UCSD-AML1 (cell line): ENCODE results near the gene BET1L.
"Not testable (repeated sequence)": the region's sequence is repeated elsewhere in the genome, so short reads cannot be mapped to it uniquely, and the experiment has no call there.

ENCODE experiments used
- DNase-seq: peaks from one replicate; lab custom pipeline; 2025; ENCODE audit not compliant: unreplicated experiment; lab: John Stamatoyannopoulos, UW

The BET1L gene

DNA sequence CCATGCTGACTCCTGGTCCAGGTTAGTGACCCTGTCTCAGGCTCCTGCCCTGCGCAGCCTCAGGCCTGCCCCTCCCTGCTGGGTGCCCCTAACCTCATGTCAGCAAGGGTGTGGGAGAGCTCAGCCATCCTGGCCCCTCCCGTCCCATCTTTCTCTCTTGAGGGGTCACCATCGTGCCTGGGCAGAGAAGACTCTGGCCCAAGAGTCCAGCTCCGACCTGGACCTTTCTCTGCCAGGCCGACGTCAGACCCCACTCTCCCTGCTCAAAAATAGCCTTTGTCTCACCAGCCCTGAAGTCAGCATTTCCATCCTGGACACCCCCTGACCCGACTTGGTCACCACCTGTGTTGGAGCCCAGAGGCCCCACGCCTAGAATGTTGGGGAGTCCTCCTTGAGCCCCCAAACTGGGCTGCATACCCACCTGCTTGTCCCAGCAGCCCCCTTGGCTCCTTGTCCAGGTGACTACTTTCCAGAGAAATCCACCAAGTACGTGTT, 9.4 kb downstream of the BET1L start:
- no peak for DNase-seq

DNA sequence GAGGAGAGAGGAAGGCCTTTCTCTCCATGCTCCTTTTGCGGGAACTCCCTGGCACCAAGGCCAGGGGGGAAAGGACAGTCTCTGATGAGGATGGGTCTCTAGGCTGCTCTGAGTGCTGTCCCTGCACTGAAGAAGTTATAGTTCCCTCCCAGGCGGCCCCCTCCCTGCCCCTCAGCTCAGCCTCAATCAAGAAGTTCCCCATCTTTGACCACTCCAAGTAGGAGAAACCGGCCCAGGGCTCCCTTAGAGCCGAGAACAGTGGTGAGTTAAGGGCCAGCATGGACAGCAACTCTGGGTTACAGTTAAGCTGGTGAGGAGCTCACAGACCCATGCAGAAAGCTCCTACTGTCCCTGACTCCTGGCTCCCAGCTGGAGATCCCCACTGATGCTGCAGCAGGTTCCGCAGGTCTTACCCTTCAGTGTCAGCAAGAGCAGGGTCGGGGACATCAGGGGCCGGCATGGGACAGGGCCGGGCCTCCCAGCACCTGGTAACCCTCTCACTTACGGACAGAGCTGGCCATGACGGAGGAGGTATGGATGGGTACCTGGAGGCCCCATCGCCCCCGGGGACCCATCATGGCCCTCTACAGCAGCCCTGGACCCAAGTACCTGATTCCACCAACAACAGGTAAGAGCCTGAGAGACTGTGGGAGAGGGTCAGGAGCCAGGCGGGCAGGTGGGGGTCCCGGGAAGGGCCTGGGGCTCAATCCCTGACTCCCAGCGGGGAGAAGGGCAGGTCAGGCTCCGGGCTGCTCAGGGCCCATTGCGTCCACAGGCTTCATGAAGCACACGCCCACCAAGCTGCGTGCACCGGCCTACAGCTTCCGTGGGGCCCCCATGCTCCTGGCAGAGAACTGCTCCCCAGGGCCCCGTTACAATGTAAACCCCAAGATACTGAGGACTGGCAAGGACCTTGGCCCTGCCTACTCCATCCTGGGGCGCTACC, 10.1 kb downstream of the BET1L start:
- DNase-seq = no peak

DNA sequence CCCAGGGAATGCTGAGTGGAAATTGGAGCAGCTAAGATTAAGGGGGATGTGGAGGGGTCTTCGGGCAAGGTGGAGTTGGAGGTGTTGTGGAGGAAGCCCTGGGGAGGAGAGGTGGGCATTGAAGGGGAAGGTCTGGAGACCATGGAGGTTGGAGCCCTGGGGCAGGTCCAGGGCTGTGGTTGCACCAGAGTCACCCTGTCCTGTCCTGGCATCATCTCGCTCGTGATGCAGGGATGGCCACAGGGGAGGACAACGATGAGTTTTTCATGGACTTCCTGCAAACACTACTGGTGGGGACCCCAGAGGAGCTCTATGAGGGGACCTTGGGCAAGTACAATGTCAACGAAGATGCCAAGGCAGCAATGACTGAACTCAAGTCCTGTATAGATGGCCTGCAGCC, 13.7 kb downstream of the BET1L start:
- DNase-seq = not testable (repeated sequence)

DNA sequence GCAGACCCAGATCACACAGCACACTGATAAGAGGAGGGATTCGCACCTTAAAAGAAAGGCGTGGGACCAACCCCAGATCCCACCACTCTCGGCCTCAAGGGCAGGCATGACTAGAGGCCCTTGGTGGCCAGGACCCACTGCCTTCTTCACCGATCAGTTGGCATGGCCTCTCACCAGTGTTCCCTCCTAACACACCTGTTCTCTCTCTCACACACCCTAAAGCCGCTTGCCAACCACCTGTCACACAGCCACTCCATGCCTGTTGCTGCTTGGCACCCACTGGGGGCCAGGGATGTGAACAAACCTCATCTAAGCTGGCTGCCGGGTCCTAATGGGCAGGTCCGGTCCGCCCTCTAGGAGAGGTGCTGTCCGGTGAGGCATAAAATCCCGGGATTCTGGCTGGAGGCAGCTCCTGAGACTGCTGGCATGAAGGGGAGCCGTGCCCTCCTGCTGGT, 14.5 kb downstream of the BET1L start, which contains the start of gene SCGB1C1:
Gene SCGB1C1 (plus strand): TSS at position 405 of the 455 bp plus-strand sequence. CDS start 22 bp downstream, at position 427.
- not testable (repeated sequence) for DNase-seq

DNA sequence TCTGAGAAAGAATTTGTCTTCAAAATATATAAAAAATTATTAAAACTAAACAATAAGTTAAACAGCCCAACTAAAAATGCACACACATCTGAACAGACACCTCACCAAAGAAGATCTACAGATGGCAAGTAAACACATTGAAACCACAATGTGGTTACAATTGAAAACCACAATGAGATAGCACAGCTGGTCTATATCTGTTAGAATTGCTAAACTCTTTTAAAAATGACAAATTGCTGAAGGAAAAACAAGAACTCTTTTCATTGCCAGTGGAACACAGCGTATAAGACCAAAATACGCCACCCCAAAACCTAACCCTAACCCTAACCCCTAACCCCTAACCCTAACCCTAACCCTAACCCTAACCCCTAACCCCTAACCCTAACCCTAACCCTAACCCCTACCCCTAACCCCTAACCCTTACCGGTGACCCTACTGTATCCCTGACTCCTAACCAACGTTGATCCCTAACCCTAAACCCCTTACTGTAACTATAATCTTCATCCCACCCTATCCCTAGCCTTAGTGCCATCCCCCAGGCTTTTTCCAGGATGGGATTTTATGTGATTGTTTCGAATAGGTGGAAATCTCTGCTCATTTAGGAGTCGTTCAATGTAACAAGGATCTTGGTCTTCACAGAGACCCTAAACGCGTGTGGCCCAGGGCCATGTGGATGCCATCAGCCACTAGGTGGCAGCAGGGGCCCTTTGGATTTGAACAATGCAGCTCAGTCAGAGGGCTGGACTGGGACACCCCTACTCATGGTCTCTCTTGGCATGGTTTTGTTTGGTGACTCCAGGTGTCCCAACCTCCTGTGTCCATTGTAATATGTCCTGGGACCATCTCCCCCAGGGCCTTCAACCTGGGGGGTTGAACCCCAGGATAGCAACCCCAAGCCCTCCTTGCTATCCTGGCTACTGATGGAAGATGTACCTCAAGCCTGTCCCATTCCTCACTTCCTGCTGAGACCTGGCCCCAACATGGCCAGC, 15.4 kb downstream of the BET1L start:
- not testable (repeated sequence) for DNase-seq

DNA sequence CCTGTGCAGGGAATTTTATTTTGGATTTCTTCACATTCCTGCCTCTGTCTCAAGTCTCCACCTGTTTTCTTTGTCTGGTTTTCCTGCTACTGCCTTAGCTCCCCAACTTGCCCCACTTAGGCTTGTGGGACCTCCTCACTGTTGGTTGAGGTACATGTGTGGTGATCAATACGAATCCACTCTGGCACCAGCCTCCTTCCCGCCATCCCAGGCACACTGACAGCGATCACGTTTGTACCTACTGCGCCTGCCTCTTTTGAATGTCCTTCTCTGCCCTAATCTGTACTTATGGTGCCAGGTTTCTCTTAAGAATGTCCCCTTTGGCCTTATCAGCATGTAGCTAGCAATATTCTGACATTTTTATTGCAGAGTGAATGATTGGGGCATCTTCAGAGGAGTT, 16.7 kb downstream of the BET1L start:
- DNase-seq = not testable (repeated sequence)

DNA sequence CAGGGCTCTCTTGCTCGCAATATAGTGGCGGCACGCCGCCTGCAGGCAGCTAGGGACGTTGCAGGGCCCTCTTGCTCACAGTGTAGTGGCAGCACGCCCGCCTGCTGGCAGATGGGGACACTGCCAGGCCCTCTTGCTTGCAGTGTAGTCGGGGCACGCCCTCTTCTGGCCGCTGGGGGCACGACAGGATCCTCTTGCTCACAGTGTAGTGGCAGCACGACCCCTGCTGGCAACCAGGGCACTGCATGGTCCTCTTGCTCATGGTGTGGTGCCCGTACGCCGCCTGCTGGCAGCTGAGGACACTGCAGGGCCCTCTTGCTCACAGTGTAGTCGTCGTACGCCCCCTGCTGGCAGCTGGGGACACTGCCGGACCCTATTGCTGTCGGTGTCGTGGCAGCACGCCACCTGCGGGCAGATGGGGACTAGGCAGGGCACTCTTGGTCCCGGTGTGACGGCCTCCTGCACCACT, 17.3 kb downstream of the BET1L start:
- DNase-seq = not testable (repeated sequence)

DNA sequence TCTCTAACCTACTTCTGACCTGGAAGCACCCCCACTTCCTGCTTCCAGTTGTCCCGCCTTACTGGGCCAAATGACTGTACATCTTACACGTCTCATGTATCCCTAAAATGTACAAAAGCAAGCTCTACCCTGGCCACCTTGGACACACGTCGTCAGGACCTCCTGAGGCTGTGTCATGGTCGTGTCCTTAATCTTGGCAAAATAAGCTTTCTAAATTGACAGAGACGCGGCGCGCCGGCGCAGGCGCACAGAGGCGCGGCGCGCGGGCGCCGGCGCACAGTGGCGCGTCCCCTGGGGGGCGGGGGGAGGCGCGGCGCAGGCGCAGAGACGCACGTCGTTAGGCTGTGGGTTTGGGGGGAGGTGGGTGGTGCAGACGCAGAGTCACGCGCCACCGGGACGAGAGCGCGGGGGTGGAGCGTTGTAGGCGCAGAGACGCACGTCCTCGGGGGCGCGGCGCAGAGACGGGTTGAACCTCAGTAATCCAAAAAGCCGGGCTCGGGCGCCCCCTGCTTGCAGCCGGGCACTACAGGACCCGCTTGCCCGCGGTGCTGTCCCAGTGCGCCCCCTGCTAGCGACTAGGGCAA, 17.9 kb downstream of the BET1L start:
- DNase-seq = not testable (repeated sequence)

DNA sequence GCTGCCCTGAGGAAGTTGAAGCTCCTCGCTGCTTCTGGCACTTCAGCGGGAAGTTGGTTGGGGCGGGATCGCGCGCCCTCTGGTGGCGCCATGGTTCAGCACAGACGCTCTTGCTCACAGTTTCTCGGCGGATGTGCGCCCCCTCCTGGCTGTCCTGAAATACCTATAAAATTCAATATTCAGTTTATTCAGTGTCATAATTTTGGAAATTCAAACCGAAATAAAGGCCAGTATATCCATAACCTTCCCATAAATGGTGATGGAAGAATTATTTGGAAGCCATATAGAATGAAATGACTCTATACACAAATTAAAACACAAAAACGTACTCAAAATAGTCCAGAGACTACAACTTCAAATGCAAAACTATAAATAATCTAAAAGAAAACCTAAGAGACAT, 27.0 kb downstream of the BET1L start:
- not testable (repeated sequence) for DNase-seq
